ENCODE measurements around the gene YDJC. TPM values are rescaled to one million over a fixed set of nuclear protein-coding genes. Genes with fewer than 3 reads are reported as not detected.
A peak's percentile ranks its signal among the peaks of the same experiment; 100 is the strongest.

Gene YDJC
- total RNA-seq, 4 donors from 2014 or later = 5.2 to 10.8 (median 6.3) TPM

DNA sequence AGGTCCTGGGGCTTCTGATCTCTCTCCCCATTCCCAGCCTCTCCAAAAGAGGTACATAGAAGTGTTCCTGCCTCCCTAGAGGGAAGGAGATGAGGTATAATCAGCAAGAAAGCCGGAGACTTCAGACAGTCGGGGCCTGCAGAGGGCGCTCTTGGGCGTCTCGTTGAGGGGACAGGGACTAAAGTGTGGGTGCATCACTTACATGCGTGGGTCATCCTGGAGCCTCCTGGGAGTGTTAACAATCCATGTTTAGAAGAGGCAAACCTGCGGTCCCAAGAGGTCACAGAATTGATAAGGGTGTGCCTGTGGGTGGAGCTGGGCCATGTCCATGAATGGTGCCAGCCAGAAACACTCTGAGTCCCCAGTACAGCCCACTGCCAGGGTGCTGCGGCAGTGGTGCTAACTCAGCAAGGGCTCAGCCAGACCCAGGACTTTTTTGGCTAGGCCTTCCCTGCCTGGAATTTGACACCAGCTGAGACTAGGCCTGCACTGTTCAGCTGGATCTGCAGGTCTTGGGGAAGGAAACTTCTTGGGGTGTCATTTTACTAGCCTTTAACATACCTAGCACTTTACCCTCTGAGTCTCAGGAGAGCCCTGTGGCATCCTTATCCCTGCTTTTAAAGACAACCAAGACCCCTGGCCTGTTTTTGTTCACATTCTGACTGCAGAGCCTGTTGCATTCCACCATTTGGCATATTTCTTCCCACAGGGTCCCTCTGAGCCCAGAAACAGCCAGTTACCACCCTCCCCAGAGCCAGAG is 5.5 kb downstream of the YDJC start:
- DNase-seq = peak in 1 of 2 donors; percentile 53
- intact Hi-C loops (cut with DNase I; ENCODE audit: low total_unique reads) (no loop called here), in situ Hi-C loops (cut with MboI; ENCODE audit: low sequenced_read_pairs in 4 of 4) (no loop called here)
- ATAC-seq = peak; percentile 47 to 68
- Histone ChIP-seq H3K27ac (peak overlapping the region in 2 of 4 donors; percentile 25 to 27), H3K27me3 (no peaks in the 10 kb centered on the region), H3K4me1 (peaks cover 32 to 39% of the 10 kb centered on the region in 2 donors), H3K36me3 (no peaks in the 10 kb centered on the region), H3K4me3 (no peak overlapping the region), H3K9me3 (no peaks in the 10 kb centered on the region)
- TF ChIP-seq POLR2A (IDR thresholded peaks at IDR 0.05) = no peak
- TF ChIP-seq, protein P1, sequence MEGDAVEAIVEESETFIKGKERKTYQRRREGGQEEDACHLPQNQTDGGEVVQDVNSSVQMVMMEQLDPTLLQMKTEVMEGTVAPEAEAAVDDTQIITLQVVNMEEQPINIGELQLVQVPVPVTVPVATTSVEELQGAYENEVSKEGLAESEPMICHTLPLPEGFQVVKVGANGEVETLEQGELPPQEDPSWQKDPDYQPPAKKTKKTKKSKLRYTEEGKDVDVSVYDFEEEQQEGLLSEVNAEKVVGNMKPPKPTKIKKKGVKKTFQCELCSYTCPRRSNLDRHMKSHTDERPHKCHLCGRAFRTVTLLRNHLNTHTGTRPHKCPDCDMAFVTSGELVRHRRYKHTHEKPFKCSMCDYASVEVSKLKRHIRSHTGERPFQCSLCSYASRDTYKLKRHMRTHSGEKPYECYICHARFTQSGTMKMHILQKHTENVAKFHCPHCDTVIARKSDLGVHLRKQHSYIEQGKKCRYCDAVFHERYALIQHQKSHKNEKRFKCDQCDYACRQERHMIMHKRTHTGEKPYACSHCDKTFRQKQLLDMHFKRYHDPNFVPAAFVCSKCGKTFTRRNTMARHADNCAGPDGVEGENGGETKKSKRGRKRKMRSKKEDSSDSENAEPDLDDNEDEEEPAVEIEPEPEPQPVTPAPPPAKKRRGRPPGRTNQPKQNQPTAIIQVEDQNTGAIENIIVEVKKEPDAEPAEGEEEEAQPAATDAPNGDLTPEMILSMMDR (IDR thresholded peaks at IDR 0.05 in 4 of 5, conservative IDR thresholded peaks at IDR 0.05 in 1 of 5) = peak in 1 of 5 experiments; percentile 5

DNA sequence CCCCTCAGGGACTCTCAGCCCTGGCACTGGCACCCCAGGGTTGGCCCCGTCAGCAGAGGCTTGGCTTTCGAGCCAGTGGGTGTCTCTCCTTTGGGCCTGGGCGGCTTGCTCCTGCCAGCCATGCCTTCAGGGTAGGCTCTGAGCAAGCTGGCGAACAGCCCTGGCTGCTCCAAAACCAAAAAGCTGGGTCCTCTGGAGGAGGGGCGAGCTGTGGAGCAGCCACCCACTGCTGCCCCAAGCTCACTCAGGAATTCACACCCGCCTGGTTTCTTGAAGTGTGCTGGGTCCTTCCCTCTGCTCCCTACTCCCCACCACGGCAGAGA is 6.2 kb downstream of the YDJC start:
- TF ChIP-seq POLR2A (IDR thresholded peaks at IDR 0.05) = no peak
- TF ChIP-seq, protein P1 (IDR thresholded peaks at IDR 0.05 in 4 of 5, conservative IDR thresholded peaks at IDR 0.05 in 1 of 5) = no peak

DNA sequence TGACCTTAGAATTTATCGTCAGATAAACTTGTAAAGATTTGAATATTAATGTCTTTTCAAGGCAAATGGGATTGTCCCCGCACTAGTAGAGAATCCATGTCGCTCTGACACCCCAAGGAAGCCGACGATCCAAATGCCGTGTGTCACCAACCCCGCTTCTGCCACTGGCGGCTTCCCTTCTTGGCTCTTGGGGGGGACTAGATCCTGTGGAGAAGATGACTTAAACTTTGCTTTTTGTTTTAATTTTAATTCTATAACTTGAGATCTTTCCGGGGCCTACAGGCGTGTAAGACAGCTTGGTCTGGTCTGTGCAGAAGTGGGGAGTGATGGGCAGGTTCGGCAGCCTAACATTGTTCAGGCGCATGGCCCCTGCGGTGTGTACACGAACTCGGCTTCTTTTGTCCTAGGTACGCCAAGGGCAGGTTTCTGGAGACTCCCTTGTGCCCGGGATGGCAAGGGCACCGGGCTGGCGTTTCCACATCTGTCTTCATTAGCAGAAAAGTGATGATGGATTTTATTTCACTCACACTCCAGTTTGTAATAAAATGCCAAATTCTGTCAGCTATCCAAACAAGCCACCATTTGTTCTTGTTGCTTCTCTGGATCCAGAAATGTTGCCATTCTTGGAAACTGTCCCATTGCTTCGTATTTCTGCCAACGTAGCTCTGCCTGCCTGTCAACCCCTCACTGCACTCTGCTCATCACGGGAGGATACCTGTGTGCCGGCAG is 6.7 kb downstream of the YDJC start:
- H3K4me1 ChIP-seq = peaks cover 32 to 34% of the 10 kb centered on the region in 2 donors
- no peak overlapping the region for H3K4me3 ChIP-seq
- ATAC-seq = no peak
- peak overlapping the region in 2 of 4 donors; percentile 25 to 27 for H3K27ac ChIP-seq
- intact Hi-C loops (cut with DNase I; ENCODE audit: low total_unique reads) = no loop called here
- no peak for DNase-seq
- H3K9me3 ChIP-seq = no peaks in the 10 kb centered on the region
- in situ Hi-C loops (cut with MboI; ENCODE audit: low sequenced_read_pairs in 4 of 4) = no loop called here
- no peak for TF ChIP-seq POLR2A (IDR thresholded peaks at IDR 0.05)
- H3K36me3 ChIP-seq = no peaks in the 10 kb centered on the region
- no peaks in the 10 kb centered on the region for H3K27me3 ChIP-seq

More for the DNA sequence above, 6.2 kb downstream of the YDJC start:
- Histone ChIP-seq H3K27me3 (no peaks in the 10 kb centered on the region), H3K27ac (peak overlapping the region in 2 of 4 donors; percentile 25 to 27), H3K9me3 (no peaks in the 10 kb centered on the region), H3K4me3 (no peak overlapping the region), H3K36me3 (no peaks in the 10 kb centered on the region), H3K4me1 (peaks cover 32 to 34% of the 10 kb centered on the region in 2 donors)
- intact Hi-C loops (cut with DNase I; ENCODE audit: low total_unique reads) (no loop called here), in situ Hi-C loops (cut with MboI; ENCODE audit: low sequenced_read_pairs in 4 of 4) (no loop called here)
- ATAC-seq (no peak), DNase-seq (no peak)

DNA sequence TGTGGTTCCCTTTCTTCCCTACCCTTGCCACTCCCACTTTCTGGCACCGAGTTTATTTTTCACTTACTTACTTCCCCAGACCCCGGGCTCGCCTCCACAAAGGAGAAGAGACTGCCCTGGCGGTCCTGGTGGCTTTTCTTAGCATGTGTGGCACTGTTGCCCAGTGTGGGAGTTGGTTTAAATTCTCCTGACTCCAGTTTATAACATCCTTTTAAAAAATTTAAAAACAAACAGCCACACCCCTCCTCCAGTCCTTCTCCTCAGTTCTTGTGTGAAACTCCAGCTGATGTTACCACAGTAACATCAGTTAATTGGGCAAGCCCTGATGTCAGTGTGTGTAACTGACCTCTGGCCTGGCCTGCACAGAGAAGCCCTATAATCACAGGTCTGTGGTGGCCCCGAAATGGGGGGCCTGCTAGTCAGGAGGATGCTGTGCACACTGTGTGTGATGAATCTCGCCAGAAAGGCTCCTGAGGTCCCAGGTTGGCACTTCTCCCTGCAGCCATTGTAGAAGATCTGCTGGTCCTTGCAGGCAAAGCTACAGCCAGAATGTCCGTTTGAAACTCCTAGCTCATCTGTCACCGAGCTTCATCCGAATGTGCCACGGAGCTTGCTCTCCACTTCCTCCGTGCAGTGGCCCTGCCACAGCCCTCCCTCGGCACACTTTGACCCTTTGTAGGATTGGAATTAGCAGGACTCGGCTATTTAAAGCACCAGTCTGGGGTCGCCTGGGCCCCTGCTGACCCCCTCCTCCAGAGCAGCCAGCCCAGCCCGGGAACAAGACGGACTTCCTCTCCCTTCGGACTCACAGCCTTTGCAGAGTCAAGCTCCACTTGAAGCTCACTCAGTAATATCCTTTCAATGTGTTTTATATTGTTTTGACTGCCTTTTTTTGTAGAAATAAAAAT is 7.6 kb downstream of the YDJC start:
- H3K4me3 ChIP-seq = no peak overlapping the region
- DNase-seq = no peak
- no peaks in the 10 kb centered on the region for H3K9me3 ChIP-seq
- in situ Hi-C loops (cut with MboI; ENCODE audit: low sequenced_read_pairs in 4 of 4) = no loop called here
- no peaks in the 10 kb centered on the region for H3K36me3 ChIP-seq
- intact Hi-C loops (cut with DNase I; ENCODE audit: low total_unique reads) = no loop called here
- H3K27ac ChIP-seq = no peak overlapping the region
- no peak for ATAC-seq
- no peaks in the 10 kb centered on the region for H3K27me3 ChIP-seq
- TF ChIP-seq, protein P1 (IDR thresholded peaks at IDR 0.05 in 4 of 5, conservative IDR thresholded peaks at IDR 0.05 in 1 of 5) = no peak
- no peak for TF ChIP-seq POLR2A (IDR thresholded peaks at IDR 0.05)
- peaks cover 32 to 34% of the 10 kb centered on the region in 2 donors for H3K4me1 ChIP-seq

All from gastrocnemius medialis (tissue), 4 donors.